Stimulated activated CD8-positive, alpha-beta memory T cell treated with anti-CD3 and anti-CD28 coated beads, Interleukin-4, amount 100 ng/mL, for 48 hours (primary cell): ENCODE results near the gene PPARGC1A.

Experiments
- DNase-seq: peaks from one replicate; pipeline ENCODE4 v3.0.0-alpha.2; 2020

Gene PPARGC1A

GRCh38 chr4:23835774-23836478 is 53.9 kb downstream of the PPARGC1A start:
- DNase-seq = no peak

GRCh38 chr4:23828779-23829178 is 61.1 kb downstream of the PPARGC1A start:
- no peak for DNase-seq

GRCh38 chr4:23828020-23828715 is 61.7 kb downstream of the PPARGC1A start:
- no peak for DNase-seq

GRCh38 chr4:23822181-23822580 is 67.7 kb downstream of the PPARGC1A start:
- no peak for DNase-seq

- DNase-seq = no peak
These were observed 70.8 kb downstream of the PPARGC1A start for GRCh38 chr4:23819041-23819511.

- no peak for DNase-seq
These were observed 71.6 kb downstream of the PPARGC1A start for GRCh38 chr4:23818097-23818885.

- DNase-seq = no peak
These were observed 74.7 kb downstream of the PPARGC1A start for GRCh38 chr4:23814996-23815660.

GRCh38 chr4:23814587-23814986 is 75.3 kb downstream of the PPARGC1A start:
- no peak for DNase-seq

- no peak for DNase-seq
These were observed 78.7 kb downstream of the PPARGC1A start for GRCh38 chr4:23811161-23811560.

- DNase-seq = no peak
These were observed 84.4 kb downstream of the PPARGC1A start for GRCh38 chr4:23805450-23805851.

- DNase-seq = no peak
These were observed 100.1 kb downstream of the PPARGC1A start for GRCh38 chr4:23789762-23790161.

- DNase-seq = no peak
These were observed 101.4 kb downstream of the PPARGC1A start for GRCh38 chr4:23788460-23788859.

GRCh38 chr4:23788027-23788426 is 101.8 kb downstream of the PPARGC1A start:
- no peak for DNase-seq

GRCh38 chr4:23782778-23783437 is 106.9 kb downstream of the PPARGC1A start:
- no peak for DNase-seq

GRCh38 chr4:23779839-23780238 is 110.0 kb downstream of the PPARGC1A start:
- DNase-seq = no peak

GRCh38 chr4:23779422-23779821 is 110.4 kb downstream of the PPARGC1A start:
- no peak for DNase-seq

GRCh38 chr4:23775694-23776093 is 114.2 kb downstream of the PPARGC1A start:
- DNase-seq = no peak

GRCh38 chr4:23774909-23775308 is 114.9 kb downstream of the PPARGC1A start:
- DNase-seq = no peak

- DNase-seq = no peak
These were observed 115.8 kb downstream of the PPARGC1A start for GRCh38 chr4:23773884-23774636.

GRCh38 chr4:23770011-23770410 is 119.8 kb downstream of the PPARGC1A start:
- DNase-seq = no peak

GRCh38 chr4:23769406-23769805 is 120.4 kb downstream of the PPARGC1A start:
- DNase-seq = no peak

- DNase-seq = no peak
These were observed 121.3 kb downstream of the PPARGC1A start for GRCh38 chr4:23768541-23768940.
